ENCODE data around the gene UBE2J1. TPM values are rescaled to one million over a fixed set of nuclear protein-coding genes. Genes with fewer than 3 reads are reported as not detected.

UBE2J1 gene
- total RNA-seq, 2 experiments from 2014 or later = 34.7 to 34.9 TPM

DNA sequence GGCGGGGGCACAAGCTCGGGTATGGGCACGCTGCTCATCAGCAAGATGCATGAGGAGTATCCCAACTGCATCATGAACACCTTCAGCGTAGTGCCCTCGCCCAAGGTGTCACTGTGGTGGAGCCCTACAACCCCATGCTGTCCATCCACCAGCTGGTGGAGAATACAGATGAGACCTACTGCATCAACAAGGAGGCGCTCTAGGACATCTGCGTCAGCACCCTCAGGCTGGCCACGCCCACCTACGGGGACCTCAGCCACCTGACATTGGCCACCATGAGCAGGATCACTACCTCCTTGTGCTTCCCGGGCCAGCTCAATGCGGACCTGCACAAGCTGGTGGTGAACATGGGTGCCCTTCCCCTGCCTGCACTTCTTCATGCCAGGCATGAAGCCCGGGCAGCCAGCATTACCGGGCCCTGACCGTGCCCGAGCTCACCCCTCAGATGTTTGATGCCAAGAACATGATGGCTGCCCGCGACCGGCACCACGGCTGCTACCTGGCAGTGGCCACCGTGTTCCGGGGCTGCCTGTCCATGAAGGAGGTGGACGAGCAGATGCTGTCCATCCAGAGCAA is 50.2 kb downstream of the UBE2J1 start:
- Histone ChIP-seq H3K27ac (ENCODE audit: low read depth in 1 of 2, low read length in 2 of 2) (no peak overlapping the region), H3K4me3 (ENCODE audit: low read length) (no peak overlapping the region), H3K36me3 (ENCODE audit: insufficient read depth, low read length) (no peaks in the 10 kb centered on the region), H3K9me3 (ENCODE audit: control insufficient read depth in 1 of 2, insufficient read depth in 1 of 2, low read length in 2 of 2) (peaks cover 0 to 3% of the 10 kb centered on the region in 2 experiments), H3K27me3 (ENCODE audit: control insufficient read depth in 1 of 2, insufficient read depth in 2 of 2, low read length in 2 of 2) (no peaks in the 10 kb centered on the region), H3K4me1 (ENCODE audit: insufficient read depth, low read length) (peaks cover 24% of the 10 kb centered on the region)
- CTCF ChIA-PET = no interaction called here
- Mint-ChIP-seq H3K27ac (no peak overlapping the region), H3K4me3 (no peak overlapping the region), H3K36me3 (ENCODE audit: low read depth) (no peaks in the 10 kb centered on the region), H3K4me1 (ENCODE audit: low read depth) (peaks cover 26% of the 10 kb centered on the region), H3K9me3 (no peaks in the 10 kb centered on the region), H3K27me3 (no peaks in the 10 kb centered on the region)
- intact Hi-C loops (cut with DNase I, micrococcal nuclease) = no loop called here
- DNase-seq (no peak), ATAC-seq (ENCODE audit: poor library complexity) (no peak)
- POLR2A ChIA-PET = no interaction called here
- TF ChIP-seq, protein P1, sequence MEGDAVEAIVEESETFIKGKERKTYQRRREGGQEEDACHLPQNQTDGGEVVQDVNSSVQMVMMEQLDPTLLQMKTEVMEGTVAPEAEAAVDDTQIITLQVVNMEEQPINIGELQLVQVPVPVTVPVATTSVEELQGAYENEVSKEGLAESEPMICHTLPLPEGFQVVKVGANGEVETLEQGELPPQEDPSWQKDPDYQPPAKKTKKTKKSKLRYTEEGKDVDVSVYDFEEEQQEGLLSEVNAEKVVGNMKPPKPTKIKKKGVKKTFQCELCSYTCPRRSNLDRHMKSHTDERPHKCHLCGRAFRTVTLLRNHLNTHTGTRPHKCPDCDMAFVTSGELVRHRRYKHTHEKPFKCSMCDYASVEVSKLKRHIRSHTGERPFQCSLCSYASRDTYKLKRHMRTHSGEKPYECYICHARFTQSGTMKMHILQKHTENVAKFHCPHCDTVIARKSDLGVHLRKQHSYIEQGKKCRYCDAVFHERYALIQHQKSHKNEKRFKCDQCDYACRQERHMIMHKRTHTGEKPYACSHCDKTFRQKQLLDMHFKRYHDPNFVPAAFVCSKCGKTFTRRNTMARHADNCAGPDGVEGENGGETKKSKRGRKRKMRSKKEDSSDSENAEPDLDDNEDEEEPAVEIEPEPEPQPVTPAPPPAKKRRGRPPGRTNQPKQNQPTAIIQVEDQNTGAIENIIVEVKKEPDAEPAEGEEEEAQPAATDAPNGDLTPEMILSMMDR (IDR thresholded peaks at IDR 0.05) = no peak

DNA sequence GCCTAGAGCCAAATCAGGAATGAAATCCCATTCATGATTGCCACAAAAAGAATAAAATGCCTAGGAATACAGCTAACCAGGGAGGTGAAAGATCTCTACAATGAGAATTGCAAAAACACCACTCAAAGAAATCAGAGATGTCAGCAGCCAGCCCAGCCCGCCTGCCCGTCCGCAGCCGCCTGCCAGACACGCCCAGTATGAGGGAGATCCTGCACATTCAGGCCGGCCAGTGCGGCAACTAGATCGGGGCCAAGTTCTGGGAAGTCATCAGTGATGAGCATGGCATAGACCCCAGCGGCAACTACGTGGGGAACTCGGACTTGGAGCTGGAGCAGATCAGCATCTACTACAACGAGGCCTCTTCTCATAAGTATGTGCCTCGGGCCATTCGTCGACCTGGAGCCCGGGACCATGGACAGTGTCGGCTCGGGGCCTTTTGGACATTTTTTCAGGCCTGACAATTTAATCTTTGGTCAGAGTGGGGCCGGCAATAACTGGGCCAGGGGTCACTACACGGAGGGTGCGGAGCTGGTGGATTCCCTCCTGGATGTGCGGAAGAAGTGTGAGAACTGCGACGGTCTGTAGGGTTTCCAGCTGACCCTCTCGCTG is 50.8 kb downstream of the UBE2J1 start:
- H3K4me1 ChIP-seq (ENCODE audit: insufficient read depth, low read length) = peaks cover 28% of the 10 kb centered on the region
- TF ChIP-seq, protein P1 (IDR thresholded peaks at IDR 0.05) = no peak
- H3K9me3 Mint-ChIP-seq = no peaks in the 10 kb centered on the region
- no peak overlapping the region for H3K4me3 ChIP-seq (ENCODE audit: low read length)
- DNase-seq (no peak), ATAC-seq (ENCODE audit: poor library complexity) (no peak)
- H3K27me3 ChIP-seq (ENCODE audit: control insufficient read depth in 1 of 2, insufficient read depth in 2 of 2, low read length in 2 of 2) = no peaks in the 10 kb centered on the region
- H3K4me1 Mint-ChIP-seq (ENCODE audit: low read depth) = peaks cover 26% of the 10 kb centered on the region
- H3K9me3 ChIP-seq (ENCODE audit: control insufficient read depth in 1 of 2, insufficient read depth in 1 of 2, low read length in 2 of 2) = peaks cover 0 to 3% of the 10 kb centered on the region in 2 experiments
- H3K36me3 Mint-ChIP-seq (ENCODE audit: low read depth) = no peaks in the 10 kb centered on the region
- intact Hi-C loops (cut with DNase I, micrococcal nuclease) = no loop called here
- H3K27ac ChIP-seq (ENCODE audit: low read depth in 1 of 2, low read length in 2 of 2) = no peak overlapping the region
- no peaks in the 10 kb centered on the region for H3K36me3 ChIP-seq (ENCODE audit: insufficient read depth, low read length)
- no peak overlapping the region for H3K27ac Mint-ChIP-seq
- CTCF ChIA-PET = no interaction called here
- no peak overlapping the region for H3K4me3 Mint-ChIP-seq
- POLR2A ChIA-PET = no interaction called here
- no peaks in the 10 kb centered on the region for H3K27me3 Mint-ChIP-seq

DNA sequence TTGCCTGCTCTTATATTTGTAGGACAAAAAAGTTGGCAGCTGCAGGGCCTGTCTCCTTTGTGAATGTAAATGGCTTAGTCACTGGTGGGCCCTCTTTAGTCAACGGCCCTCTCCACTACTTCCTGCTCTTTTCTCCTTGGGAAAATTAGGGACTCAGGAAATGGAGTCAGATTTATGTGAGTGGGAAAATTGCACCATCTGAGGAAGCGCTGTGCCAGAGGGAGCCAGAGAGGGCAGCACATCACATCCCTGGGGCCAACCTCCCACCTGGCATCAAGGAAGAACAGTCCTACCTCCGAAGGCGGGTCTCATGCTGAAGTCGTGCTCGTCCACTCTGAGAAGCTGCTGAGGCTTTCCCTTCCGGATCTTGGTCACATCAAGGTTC is 53.1 kb downstream of the UBE2J1 start:
- ATAC-seq (ENCODE audit: poor library complexity) = no peak
- Histone ChIP-seq H3K36me3 (ENCODE audit: insufficient read depth, low read length) (no peaks in the 10 kb centered on the region), H3K4me1 (ENCODE audit: insufficient read depth, low read length) (peaks cover 28% of the 10 kb centered on the region), H3K9me3 (ENCODE audit: control insufficient read depth in 1 of 2, insufficient read depth in 1 of 2, low read length in 2 of 2) (peaks cover 0 to 3% of the 10 kb centered on the region in 2 experiments), H3K27ac (ENCODE audit: low read depth in 1 of 2, low read length in 2 of 2) (no peak overlapping the region), H3K27me3 (ENCODE audit: control insufficient read depth in 1 of 2, insufficient read depth in 2 of 2, low read length in 2 of 2) (no peaks in the 10 kb centered on the region), H3K4me3 (ENCODE audit: low read length) (no peak overlapping the region)
- peak overlapping the region; percentile 86 for H3K27ac Mint-ChIP-seq
- TF ChIP-seq, protein P1 (IDR thresholded peaks at IDR 0.05) = no peak
- intact Hi-C loops (cut with DNase I, micrococcal nuclease) = loop anchor here in 1 of 2 experiments (2.0 to 5.0 kb wide), 2 partner anchors 53 to 219 kb away; partner anchors contain the start of genes PNRC1 and UBE2J1
- CTCF ChIA-PET = interaction anchor here (1.1 kb wide), 1 partner anchor 73 kb away, joined by 3 read pairs; no protein-coding TSS in a partner anchor
- POLR2A ChIA-PET = interaction anchor here (0.5 to 3.0 kb wide), 4 partner anchors 48 to 1288 kb away, joined by 3 to 32 read pairs (median 3); partner anchors contain the start of genes MAP3K7 and PNRC1
- H3K27me3 Mint-ChIP-seq = no peaks in the 10 kb centered on the region
- no peaks in the 10 kb centered on the region for H3K36me3 Mint-ChIP-seq (ENCODE audit: low read depth)
- H3K4me3 Mint-ChIP-seq = no peak overlapping the region
- peaks cover 2% of the 10 kb centered on the region for H3K9me3 Mint-ChIP-seq
- DNase-seq = no peak
- H3K4me1 Mint-ChIP-seq (ENCODE audit: low read depth) = peaks cover 26% of the 10 kb centered on the region

Measured in CD4-positive, alpha-beta T cell (primary cell).